GM23338 (cell line): ENCODE results near the gene CEBPZ. TPM values are rescaled to one million over a fixed set of nuclear protein-coding genes. Genes with fewer than 3 reads are reported as not detected.
A peak's percentile ranks its signal among the peaks of the same experiment; 100 is the strongest.

Experiments
- ATAC-seq: fragments of 200-7000 bp; cut with Tn5 transposase; 3 replicates; pipeline ENCODE4 v1.9.1; 2020
- DNase-seq: peaks from one replicate; pipeline ENCODE4 v3.0.0-alpha.2; 2015; ENCODE audit warnings: low spot score
- H2AFZ ChIP-seq: fragments of 200-600 bp; sonication (generic); 2 replicates; pipeline ENCODE4 v1.8.0; 2016; ENCODE audit warnings: antibody characterized with exemption, mild to moderate bottlenecking, moderate library complexity
- H3F3A ChIP-seq: fragments of 200-600 bp; sonication (generic); replicated peaks from 2 replicates; pipeline ENCODE4 v1.8.0; 2017; ENCODE audit warnings: antibody characterized with exemption, mixed run types, low read depth
- H3K27ac ChIP-seq: fragments of 200-600 bp; sonication (generic); 2 replicates; pipeline ENCODE4 v1.6.1; 2016; ENCODE audit warnings: low read depth
- H3K27me3 ChIP-seq: fragments of 200-600 bp; sonication (generic); 2 replicates; pipeline ENCODE4 v1.8.0; 2016; ENCODE audit warnings: mild to moderate bottlenecking, mixed run types, moderate library complexity; ENCODE audit not compliant: insufficient read depth
- H3K36me3 ChIP-seq: fragments of 200-600 bp; sonication (generic); 2 replicates; pipeline ENCODE4 v1.8.0; 2016; ENCODE audit warnings: mild to moderate bottlenecking; ENCODE audit not compliant: insufficient read depth
- H3K4me1 ChIP-seq: fragments of 200-600 bp; sonication (generic); 2 replicates; pipeline ENCODE4 v1.8.0; 2016; ENCODE audit warnings: mild to moderate bottlenecking, moderate library complexity; ENCODE audit not compliant: insufficient read depth
- H3K4me2 ChIP-seq: fragments of 200-600 bp; sonication (generic); 2 replicates; pipeline ENCODE4 v1.7.1; 2017; ENCODE audit warnings: mixed run types
- H3K4me3 ChIP-seq: fragments of 200-600 bp; sonication (generic); 2 replicates; pipeline ENCODE4 v1.6.1; 2016; ENCODE audit warnings: mixed run types
- H3K79me2 ChIP-seq: fragments of 200-600 bp; sonication (generic); replicated peaks from 2 replicates; pipeline ENCODE4 v1.8.0; 2017; ENCODE audit warnings: mild to moderate bottlenecking; ENCODE audit not compliant: insufficient read depth
- H3K9me2 ChIP-seq: fragments of 200-600 bp; sonication (generic); 2 replicates; pipeline ENCODE4 v1.8.0; 2017; ENCODE audit not compliant: insufficient read depth
- H4K20me1 ChIP-seq: fragments of 200-600 bp; sonication (generic); replicated peaks from 2 replicates; pipeline ENCODE4 v1.8.0; 2017; ENCODE audit warnings: mild to moderate bottlenecking; ENCODE audit not compliant: insufficient read depth
- H3K27ac Mint-ChIP-seq: 2 replicates; pipeline ENCODE4 v1.8.0; 2020; ENCODE audit warnings: inconsistent platforms, mild to moderate bottlenecking, moderate library complexity, mixed read lengths
- H3K27me3 Mint-ChIP-seq: 3 replicates; pipeline ENCODE4 v1.8.0; 2022; ENCODE audit warnings: low read depth, mild to moderate bottlenecking, moderate library complexity, mixed read lengths, inconsistent platforms; ENCODE audit not compliant: insufficient read depth, poor library complexity
- H3K36me3 Mint-ChIP-seq: 3 replicates; pipeline ENCODE4 v1.8.0; 2021; ENCODE audit warnings: low read depth, mild to moderate bottlenecking, inconsistent platforms, moderate library complexity, mixed read lengths
- H3K4me1 Mint-ChIP-seq: 3 replicates; pipeline ENCODE4 v1.8.0; 2020; ENCODE audit warnings: mild to moderate bottlenecking, inconsistent platforms, mixed read lengths
- H3K4me3 Mint-ChIP-seq: 3 replicates; pipeline ENCODE4 v1.8.0; 2021; ENCODE audit warnings: moderate library complexity, mild to moderate bottlenecking, inconsistent platforms, mixed read lengths
- H3K9me3 Mint-ChIP-seq: 3 replicates; pipeline ENCODE4 v1.8.0; 2020; ENCODE audit warnings: moderate library complexity, mild to moderate bottlenecking, inconsistent platforms, mixed read lengths
- EZH2 ChIP-seq: fragments of 200-600 bp; sonication (generic); IDR thresholded peaks from one replicate; pipeline ENCODE4 v1.8.0; 2017; ENCODE audit warnings: antibody characterized with exemption, mild to moderate bottlenecking, low read depth; ENCODE audit not compliant: unreplicated experiment
- POLR2AphosphoS5 ChIP-seq: IDR thresholded peaks from 2 replicates; pipeline ENCODE4 v1.6.1; 2016; ENCODE audit warnings: antibody characterized with exemption, low read depth
- STAT1 ChIP-seq: IDR thresholded peaks from one replicate; pipeline ENCODE4 v1.6.1; 2016; ENCODE audit warnings: antibody characterized with exemption; ENCODE audit not compliant: unreplicated experiment
- ZNF114 ChIP-seq: fragments of 250-450 bp; sonication (Bioruptor Pico); IDR thresholded peaks from 2 replicates; pipeline ENCODE4 v1.5.0; 2020; ENCODE audit warnings: mild to moderate bottlenecking, moderate library complexity
- ZNF331 ChIP-seq: fragments of 250-450 bp; sonication (Bioruptor Pico); IDR thresholded peaks from 2 replicates; pipeline ENCODE4 v1.5.0; 2020; ENCODE audit warnings: low read depth, mild to moderate bottlenecking, moderate library complexity
- polyA plus RNA-seq: library from polyadenylated mRNA; unstranded; fragments of >200 nt; fragmentation: Nextera tagmentation; extraction: Ambion mirVana; gene quantifications from 2 replicates; pipeline ENCODE4 v1.2.1, GENCODE V29; 2016
- total RNA-seq: library from RNA; depleted of rRNA; stranded (reverse); fragments of >200 nt; shearing (Covaris generic); gene quantifications from 2 replicates; pipeline ENCODE4 v1.2.3, GENCODE V29; 2014
- TF ChIP-seq, protein P1 (sequence below), 2 experiments: fragments of 200-600 bp in 1 of 2; sonication (generic) in 1 of 2; conservative IDR thresholded peaks; 2 replicates each; pipeline versions ENCODE4 v1.5.1 to v1.6.1; 2016 to 2017; ENCODE audit warnings: antibody characterized with exemption in 2 of 2, low read depth in 2 of 2, mild to moderate bottlenecking in 2 of 2, moderate library complexity in 1 of 2
- TF ChIP-seq, protein P2 (sequence below): IDR thresholded peaks from one replicate; pipeline ENCODE4 v1.6.1; 2018; ENCODE audit warnings: antibody characterized with exemption; ENCODE audit not compliant: unreplicated experiment
- TF ChIP-seq, protein P3 (sequence below): IDR thresholded peaks from 2 replicates; pipeline ENCODE4 v1.6.1; 2016; ENCODE audit warnings: antibody characterized with exemption

The CEBPZ gene
- total and polyA plus RNA-seq, 2 experiments from 2014 or later = 133 to 185 TPM

DNA sequence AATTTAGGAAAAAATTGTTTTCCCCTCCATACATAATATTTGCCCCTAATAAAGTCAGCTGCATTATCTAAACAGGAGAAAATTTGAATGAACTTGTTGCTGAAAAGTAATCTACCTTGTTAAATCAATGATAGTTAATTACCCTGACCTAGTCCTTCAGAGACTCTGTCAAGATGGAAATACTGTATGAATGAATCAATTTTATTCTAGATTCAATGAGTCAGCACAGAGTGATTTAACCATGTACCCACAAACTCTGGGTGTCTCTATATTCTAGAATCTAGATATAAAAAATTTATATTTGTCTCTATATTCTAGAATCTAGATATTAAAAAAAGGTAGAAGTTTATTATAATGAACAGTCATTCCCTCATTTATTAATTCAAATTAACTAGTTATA, 36.3 kb upstream of the CEBPZ start:
- H3K36me3 ChIP-seq = peaks cover 12% of the 10 kb centered on the region
- no peak for DNase-seq
- no peak for ATAC-seq
- peaks cover 32% of the 10 kb centered on the region for H3K36me3 Mint-ChIP-seq
- TF ChIP-seq STAT1 (no peak), POLR2AphosphoS5 (no peak), ZNF114 (CRISPR knock-in tag) (no peak), EZH2 (no peak), ZNF331 (CRISPR knock-in tag) (no peak)
- TF ChIP-seq, protein P1, sequence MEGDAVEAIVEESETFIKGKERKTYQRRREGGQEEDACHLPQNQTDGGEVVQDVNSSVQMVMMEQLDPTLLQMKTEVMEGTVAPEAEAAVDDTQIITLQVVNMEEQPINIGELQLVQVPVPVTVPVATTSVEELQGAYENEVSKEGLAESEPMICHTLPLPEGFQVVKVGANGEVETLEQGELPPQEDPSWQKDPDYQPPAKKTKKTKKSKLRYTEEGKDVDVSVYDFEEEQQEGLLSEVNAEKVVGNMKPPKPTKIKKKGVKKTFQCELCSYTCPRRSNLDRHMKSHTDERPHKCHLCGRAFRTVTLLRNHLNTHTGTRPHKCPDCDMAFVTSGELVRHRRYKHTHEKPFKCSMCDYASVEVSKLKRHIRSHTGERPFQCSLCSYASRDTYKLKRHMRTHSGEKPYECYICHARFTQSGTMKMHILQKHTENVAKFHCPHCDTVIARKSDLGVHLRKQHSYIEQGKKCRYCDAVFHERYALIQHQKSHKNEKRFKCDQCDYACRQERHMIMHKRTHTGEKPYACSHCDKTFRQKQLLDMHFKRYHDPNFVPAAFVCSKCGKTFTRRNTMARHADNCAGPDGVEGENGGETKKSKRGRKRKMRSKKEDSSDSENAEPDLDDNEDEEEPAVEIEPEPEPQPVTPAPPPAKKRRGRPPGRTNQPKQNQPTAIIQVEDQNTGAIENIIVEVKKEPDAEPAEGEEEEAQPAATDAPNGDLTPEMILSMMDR (conservative IDR thresholded peaks at IDR 0.05; ENCODE audit: low read depth in 2 of 2) = no peak
- TF ChIP-seq, protein P2, sequence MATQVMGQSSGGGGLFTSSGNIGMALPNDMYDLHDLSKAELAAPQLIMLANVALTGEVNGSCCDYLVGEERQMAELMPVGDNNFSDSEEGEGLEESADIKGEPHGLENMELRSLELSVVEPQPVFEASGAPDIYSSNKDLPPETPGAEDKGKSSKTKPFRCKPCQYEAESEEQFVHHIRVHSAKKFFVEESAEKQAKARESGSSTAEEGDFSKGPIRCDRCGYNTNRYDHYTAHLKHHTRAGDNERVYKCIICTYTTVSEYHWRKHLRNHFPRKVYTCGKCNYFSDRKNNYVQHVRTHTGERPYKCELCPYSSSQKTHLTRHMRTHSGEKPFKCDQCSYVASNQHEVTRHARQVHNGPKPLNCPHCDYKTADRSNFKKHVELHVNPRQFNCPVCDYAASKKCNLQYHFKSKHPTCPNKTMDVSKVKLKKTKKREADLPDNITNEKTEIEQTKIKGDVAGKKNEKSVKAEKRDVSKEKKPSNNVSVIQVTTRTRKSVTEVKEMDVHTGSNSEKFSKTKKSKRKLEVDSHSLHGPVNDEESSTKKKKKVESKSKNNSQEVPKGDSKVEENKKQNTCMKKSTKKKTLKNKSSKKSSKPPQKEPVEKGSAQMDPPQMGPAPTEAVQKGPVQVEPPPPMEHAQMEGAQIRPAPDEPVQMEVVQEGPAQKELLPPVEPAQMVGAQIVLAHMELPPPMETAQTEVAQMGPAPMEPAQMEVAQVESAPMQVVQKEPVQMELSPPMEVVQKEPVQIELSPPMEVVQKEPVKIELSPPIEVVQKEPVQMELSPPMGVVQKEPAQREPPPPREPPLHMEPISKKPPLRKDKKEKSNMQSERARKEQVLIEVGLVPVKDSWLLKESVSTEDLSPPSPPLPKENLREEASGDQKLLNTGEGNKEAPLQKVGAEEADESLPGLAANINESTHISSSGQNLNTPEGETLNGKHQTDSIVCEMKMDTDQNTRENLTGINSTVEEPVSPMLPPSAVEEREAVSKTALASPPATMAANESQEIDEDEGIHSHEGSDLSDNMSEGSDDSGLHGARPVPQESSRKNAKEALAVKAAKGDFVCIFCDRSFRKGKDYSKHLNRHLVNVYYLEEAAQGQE = no peak
- no peaks in the 10 kb centered on the region for H3K27me3 ChIP-seq
- H2AFZ ChIP-seq = no peak overlapping the region
- H3K27ac ChIP-seq = peak overlapping the region; percentile 23; the same call in 1 of the 2 replicates
- H3K4me1 ChIP-seq = peaks cover 9% of the 10 kb centered on the region
- no peak overlapping the region for H3K27ac Mint-ChIP-seq
- H3K9me2 ChIP-seq = no peaks in the 10 kb centered on the region
- H4K20me1 ChIP-seq = no peaks in the 10 kb centered on the region; the same call in 1 of the 2 replicates
- H3K9me3 Mint-ChIP-seq = no peaks in the 10 kb centered on the region
- no peak overlapping the region for H3K4me3 ChIP-seq
- no peak overlapping the region for H3K4me2 ChIP-seq
- H3F3A ChIP-seq = no peaks in the 10 kb centered on the region
- H3K79me2 ChIP-seq = no peaks in the 10 kb centered on the region
- no peak overlapping the region for H3K4me3 Mint-ChIP-seq
- no peaks in the 10 kb centered on the region for H3K27me3 Mint-ChIP-seq
- peaks cover 30% of the 10 kb centered on the region for H3K4me1 Mint-ChIP-seq

DNA sequence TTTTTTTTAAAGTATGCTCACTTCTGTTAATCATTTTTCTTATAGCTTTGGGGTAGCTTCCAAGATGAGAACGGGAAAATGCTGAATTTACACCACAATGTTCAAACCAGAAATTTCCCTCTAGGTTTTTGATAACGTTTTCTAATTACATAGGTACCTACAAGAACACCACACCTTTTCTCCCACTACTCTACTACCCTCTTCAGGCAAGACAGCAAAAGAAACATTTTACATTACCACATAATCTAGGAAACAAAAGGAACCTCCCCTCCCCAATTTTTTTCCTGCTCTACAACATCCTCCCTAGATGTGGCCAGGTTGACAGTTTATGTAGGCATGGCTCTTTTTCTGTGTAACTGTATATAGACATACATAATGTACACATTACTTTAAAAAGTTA, 32.4 kb upstream of the CEBPZ start:
- H3K4me1 Mint-ChIP-seq = peaks cover 16% of the 10 kb centered on the region
- no peak overlapping the region for H3K4me2 ChIP-seq
- no peaks in the 10 kb centered on the region for H3K79me2 ChIP-seq
- peaks cover 4% of the 10 kb centered on the region for H3K27me3 Mint-ChIP-seq
- no peaks in the 10 kb centered on the region for H3K9me2 ChIP-seq
- H3K9me3 Mint-ChIP-seq = no peaks in the 10 kb centered on the region
- TF ChIP-seq, protein P2 = no peak
- TF ChIP-seq, protein P1 (conservative IDR thresholded peaks at IDR 0.05; ENCODE audit: low read depth in 2 of 2) = peak; percentile 25 to 57; a peak in 3 of 4 replicates
- TF ChIP-seq, protein P3, sequence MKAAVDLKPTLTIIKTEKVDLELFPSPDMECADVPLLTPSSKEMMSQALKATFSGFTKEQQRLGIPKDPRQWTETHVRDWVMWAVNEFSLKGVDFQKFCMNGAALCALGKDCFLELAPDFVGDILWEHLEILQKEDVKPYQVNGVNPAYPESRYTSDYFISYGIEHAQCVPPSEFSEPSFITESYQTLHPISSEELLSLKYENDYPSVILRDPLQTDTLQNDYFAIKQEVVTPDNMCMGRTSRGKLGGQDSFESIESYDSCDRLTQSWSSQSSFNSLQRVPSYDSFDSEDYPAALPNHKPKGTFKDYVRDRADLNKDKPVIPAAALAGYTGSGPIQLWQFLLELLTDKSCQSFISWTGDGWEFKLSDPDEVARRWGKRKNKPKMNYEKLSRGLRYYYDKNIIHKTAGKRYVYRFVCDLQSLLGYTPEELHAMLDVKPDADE = no peak
- 0 out of 2 replicates have a peak, but pooled peaks cover 3% of the 10 kb centered on the region for H3F3A ChIP-seq
- no peak overlapping the region for H3K4me3 Mint-ChIP-seq
- H3K4me3 ChIP-seq = no peak overlapping the region
- H3K27me3 ChIP-seq = no peaks in the 10 kb centered on the region
- H2AFZ ChIP-seq = no peak overlapping the region
- no peak overlapping the region for H3K27ac Mint-ChIP-seq
- peaks cover 16% of the 10 kb centered on the region for H3K36me3 ChIP-seq
- H3K4me1 ChIP-seq = peaks cover 9% of the 10 kb centered on the region
- H4K20me1 ChIP-seq = no peaks in the 10 kb centered on the region; the same call in 1 of the 2 replicates
- peak; percentile 62 for ATAC-seq
- no peak overlapping the region for H3K27ac ChIP-seq
- peak; percentile 43 for DNase-seq
- peaks cover 19% of the 10 kb centered on the region for H3K36me3 Mint-ChIP-seq
